Epithelial cell of esophagus (primary cell): ENCODE results near the gene PIR.

ENCODE experiments used
- DNase-seq: peaks from one replicate; pipeline ENCODE4 v3.0.0; 2010; ENCODE audit warnings: low read depth
- H3K4me3 ChIP-seq: 2 replicates; pipeline ENCODE4 v1.5.1; 2011; ENCODE audit warnings: mild to moderate bottlenecking, low read length, control low read depth
- CTCF ChIP-seq: IDR thresholded peaks from 2 replicates; pipeline ENCODE4 v1.5.1; 2011; ENCODE audit warnings: low read depth, mild to moderate bottlenecking, low read length, control low read depth, inconsistent platforms; ENCODE audit not compliant: insufficient read depth; ENCODE audit errors: missing control alignments

PIR gene

GRCh38 chrX:15522464-15522863 is 29.3 kb upstream of the PIR start:
- no peak for DNase-seq
- H3K4me3 ChIP-seq = no peak overlapping the region
- TF ChIP-seq CTCF = no peak

- H3K4me3 ChIP-seq = no peak overlapping the region
- no peak for DNase-seq
- TF ChIP-seq CTCF = no peak
Measured at GRCh38 chrX:15515931-15516330, 22.8 kb upstream of the PIR start.

GRCh38 chrX:15514279-15514678 is 21.1 kb upstream of the PIR start:
- no peak for DNase-seq
- H3K4me3 ChIP-seq = no peak overlapping the region
- no peak for TF ChIP-seq CTCF

GRCh38 chrX:15512401-15512965 is 19.4 kb upstream of the PIR start:
- DNase-seq = peak; percentile 60
- no peak overlapping the region for H3K4me3 ChIP-seq
- TF ChIP-seq CTCF = no peak

- TF ChIP-seq CTCF = no peak
- DNase-seq = no peak
- H3K4me3 ChIP-seq = no peak overlapping the region
Measured at GRCh38 chrX:15511563-15511962, 18.4 kb upstream of the PIR start.

- no peak overlapping the region for H3K4me3 ChIP-seq
- TF ChIP-seq CTCF = no peak
- no peak for DNase-seq
Measured at GRCh38 chrX:15509845-15510244, 16.7 kb upstream of the PIR start.

GRCh38 chrX:15507005-15507404 is 13.9 kb upstream of the PIR start:
- TF ChIP-seq CTCF = no peak
- DNase-seq = no peak
- H3K4me3 ChIP-seq = no peak overlapping the region
